Transverse colon (tissue), 4 donors: ENCODE measurements around the gene CDKN2B-AS1.

Experiments
- CTCF ChIP-seq, 5 experiments: fragments of 200-600 bp in 3 of 5; fragments of 450-650 bp in 2 of 5; sonication (generic) in 3 of 5; IDR thresholded peaks; 1 replicate in 2 of 5; 2 replicates in 3 of 5; pipeline ENCODE4 v1.5.1; 2016 to 2017; ENCODE audit warnings: antibody characterized with exemption in 5 of 5, inconsistent platforms in 3 of 5, mild to moderate bottlenecking in 2 of 5, moderate library complexity in 1 of 5
- POLR2A ChIP-seq: fragments of 450-650 bp; IDR thresholded peaks from one replicate; pipeline ENCODE4 v1.6.1; 2016; ENCODE audit warnings: antibody characterized with exemption, mild to moderate bottlenecking, moderate library complexity
- POLR2AphosphoS5 ChIP-seq, 3 donors: sonication (generic); formaldehyde crosslinking; IDR thresholded peaks; one replicate each; pipeline ENCODE4 v1.6.1; 2016; ENCODE audit warnings: antibody characterized with exemption in 3 of 3

- TF ChIP-seq POLR2AphosphoS5 (IDR thresholded peaks at IDR 0.05): peak in 1 of 3 donors; percentile 26
- no peak for TF ChIP-seq CTCF (IDR thresholded peaks at IDR 0.05)
- TF ChIP-seq POLR2A: no peak
Measured at GRCh38 chr9:22079873-22080341, 85.3 kb downstream of the CDKN2B-AS1 start.
